HCT116 (cell line): ENCODE data around the gene ZNF692. TPM values are rescaled to one million over a fixed set of nuclear protein-coding genes. Genes with fewer than 3 reads are reported as not detected.

Experiments used
- ATAC-seq: fragments of 200-7000 bp; cut with Tn5 transposase; 2 replicates; pipeline ENCODE4 v1.9.1; 2020; ENCODE audit warnings: mild to moderate bottlenecking, moderate library complexity
- BruUV-seq: library from RNA; stranded (reverse); fragments of 400-500 nt; replicated peaks from 2 replicates; lab custom pipeline; 2021; lab: Mats Ljungman, UMichigan
- CTCF ChIA-PET: fragments of 300-600 bp; sonication (Branson Sonifier 250); formaldehyde crosslinking; loops from one replicate; lab custom pipeline; 2021; ENCODE audit warnings: antibody characterized with exemption; lab: Charles Lee
- POLR2A ChIA-PET: fragments of 300-600, 350-600 bp; sonication (Branson Sonifier 250); formaldehyde crosslinking; loops from one replicate; lab custom pipeline; 2021; ENCODE audit warnings: antibody characterized with exemption; lab: Charles Lee
- RAD21 ChIA-PET, 2 experiments: fragments of 300-600 bp; sonication (Branson Sonifier 250); formaldehyde crosslinking; loops; one replicate each; lab custom pipeline; 2023; ENCODE audit warnings: low total read pairs in 2 of 2; ENCODE audit not compliant: uncharacterized antibody in 2 of 2, unreplicated experiment in 2 of 2, low non-redundant PET in 1 of 2; lab: Charles Lee
- DNase-seq: peaks from one replicate; pipeline ENCODE4 v3.0.0-alpha.2; 2010; ENCODE audit warnings: low read depth, low spot score
- H2AFZ ChIP-seq: fragments of 200-600 bp; shearing (Covaris generic), sonication (generic); 2 replicates; pipeline ENCODE4 v1.6.1; 2017; ENCODE audit warnings: low read depth, mixed run types, mixed read lengths, antibody characterized with exemption, low read length; ENCODE audit not compliant: poor library complexity, severe bottlenecking
- H3K27ac ChIP-seq: 2 replicates; pipeline ENCODE4 v1.5.1; 2012; ENCODE audit warnings: low read depth, low read length
- H3K27me3 ChIP-seq: fragments of 200-600 bp; sonication (generic); 2 replicates; pipeline ENCODE4 v1.6.1; 2016; ENCODE audit warnings: mixed run types, low read length, mixed read lengths; ENCODE audit not compliant: insufficient read depth
- H3K36me3 ChIP-seq, 2 experiments: fragments of 200-500 bp in 1 of 2; fragments of 200-600 bp in 1 of 2; sonication (Bioruptor generic) in 1 of 2; sonication (generic) in 1 of 2; 2 replicates each; pipeline versions ENCODE4 v1.5.1 to v1.6.1; 2014 to 2016; ENCODE audit warnings: low read length in 2 of 2, inconsistent platforms in 1 of 2, mixed read lengths in 1 of 2, mixed run types in 1 of 2; ENCODE audit not compliant: insufficient read depth in 2 of 2, control insufficient read depth in 1 of 2
- H3K4me1 ChIP-seq, 2 experiments: fragments of 200-600 bp in 1 of 2; sonication (generic) in 1 of 2; 2 replicates each; pipeline versions ENCODE4 v1.5.1 to v1.6.1; 2012 to 2017; ENCODE audit warnings: low read length in 2 of 2, inconsistent platforms in 1 of 2, mild to moderate bottlenecking in 1 of 2, mixed read lengths in 1 of 2, mixed run types in 1 of 2, moderate library complexity in 1 of 2; ENCODE audit not compliant: insufficient read depth in 2 of 2, control insufficient read depth in 1 of 2
- H3K4me2 ChIP-seq: fragments of 200-600 bp; sonication (generic); 2 replicates; pipeline ENCODE4 v1.6.1; 2017; ENCODE audit warnings: mixed run types, low read length, mixed read lengths
- H3K4me3 ChIP-seq, 2 experiments: fragments of 200-600 bp in 1 of 2; sonication (generic) in 1 of 2; replicated peaks in 1 of 2; 2 replicates each; pipeline ENCODE4 v1.5.1; 2011 to 2016; ENCODE audit warnings: low read length in 2 of 2, control low read depth in 1 of 2, low read depth in 1 of 2, mild to moderate bottlenecking in 1 of 2, mixed read lengths in 1 of 2, mixed run types in 1 of 2
- H3K79me2 ChIP-seq: fragments of 200-600 bp; sonication (generic); 2 replicates; pipeline ENCODE4 v1.6.1; 2017; ENCODE audit warnings: mild to moderate bottlenecking, mixed run types, low read length, moderate library complexity, mixed read lengths; ENCODE audit not compliant: insufficient read depth
- H3K9ac ChIP-seq: fragments of 200-600 bp; sonication (generic); 2 replicates; pipeline ENCODE4 v1.6.1; 2016; ENCODE audit warnings: low read length, mixed read lengths
- H3K9me2 ChIP-seq: fragments of 200-600 bp; sonication (generic), shearing (Covaris generic); 2 replicates; pipeline ENCODE4 v1.6.1; 2017; ENCODE audit warnings: mixed run types, mild to moderate bottlenecking, moderate library complexity; ENCODE audit not compliant: insufficient read depth
- H3K9me3 ChIP-seq, 2 experiments: fragments of 200-500 bp in 1 of 2; fragments of 200-600 bp in 1 of 2; sonication (Bioruptor generic) in 1 of 2; sonication (generic) in 1 of 2; 2 replicates each; pipeline ENCODE4 v1.6.1; 2014 to 2017; ENCODE audit warnings: low read length in 2 of 2, mixed read lengths in 2 of 2, inconsistent platforms in 1 of 2, low read depth in 1 of 2, mild to moderate bottlenecking in 1 of 2, mixed run types in 1 of 2, moderate library complexity in 1 of 2; ENCODE audit not compliant: control insufficient read depth in 1 of 2, insufficient read depth in 1 of 2
- H4K20me1 ChIP-seq: fragments of 200-600 bp; sonication (generic), shearing (Covaris generic); 2 replicates; pipeline ENCODE4 v1.6.1; 2017; ENCODE audit warnings: mixed run types, mild to moderate bottlenecking, moderate library complexity; ENCODE audit not compliant: insufficient read depth
- CBX3 ChIP-seq: IDR thresholded peaks from 2 replicates; pipeline ENCODE4 v1.6.1; 2012; ENCODE audit warnings: low read depth
- CEBPB ChIP-seq: IDR thresholded peaks from 2 replicates; pipeline ENCODE4 v1.6.1; 2012; ENCODE audit warnings: low read depth
- CTCF ChIP-seq, 3 experiments: fragments of 200-600 bp in 1 of 3; sonication (generic) in 1 of 3; IDR thresholded peaks in 2 of 3; conservative IDR thresholded peaks in 1 of 3; 2 replicates each; pipeline ENCODE4 v1.5.1; 2012 to 2017; ENCODE audit warnings: low read depth in 2 of 3, low read length in 2 of 3, antibody characterized with exemption in 1 of 3, borderline replicate concordance in 1 of 3, control low read depth in 1 of 3, mild to moderate bottlenecking in 1 of 3, mixed read lengths in 1 of 3, mixed run types in 1 of 3, moderate library complexity in 1 of 3; ENCODE audit not compliant: insufficient read depth in 1 of 3
- EZH2 ChIP-seq: fragments of 200-600 bp; sonication (generic); IDR thresholded peaks from 2 replicates; pipeline ENCODE4 v1.6.1; 2017; ENCODE audit warnings: antibody characterized with exemption, mixed run types
- EZH2phosphoT487 ChIP-seq: fragments of 200-600 bp; IDR thresholded peaks from 2 replicates; pipeline ENCODE4 v1.6.1; 2018; ENCODE audit warnings: antibody characterized with exemption, borderline replicate concordance
- MAX ChIP-seq: IDR thresholded peaks from 2 replicates; pipeline ENCODE4 v1.6.1; 2012
- POLR2AphosphoS5 ChIP-seq: IDR thresholded peaks from 2 replicates; pipeline ENCODE4 v1.6.1; 2011; ENCODE audit warnings: mild to moderate bottlenecking, low read depth, low read length, moderate library complexity
- RAD21 ChIP-seq: IDR thresholded peaks from 2 replicates; pipeline ENCODE4 v1.6.1; 2012; ENCODE audit warnings: low read depth, mild to moderate bottlenecking
- SIN3A ChIP-seq: IDR thresholded peaks from 2 replicates; pipeline ENCODE4 v1.6.1; 2012; ENCODE audit warnings: low read depth
- SP1 ChIP-seq: IDR thresholded peaks from 2 replicates; pipeline ENCODE4 v1.6.1; 2012; ENCODE audit warnings: low read depth
- TCF7L2 ChIP-seq: IDR thresholded peaks from 2 replicates; pipeline ENCODE4 v1.7.0; 2011; ENCODE audit warnings: borderline replicate concordance, inconsistent platforms; ENCODE audit not compliant: insufficient read depth, insufficient read length; ENCODE audit errors: extremely low read depth
- ZBTB33 ChIP-seq: IDR thresholded peaks from 2 replicates; pipeline ENCODE4 v1.6.1; 2011; ENCODE audit warnings: mild to moderate bottlenecking, low read length, moderate library complexity; ENCODE audit not compliant: insufficient replicate concordance; ENCODE audit errors: extremely low read depth
- intact Hi-C: fragments of 100-400 bp; cut with micrococcal nuclease; formaldehyde crosslinking; loops from 2 replicates; pipeline ENCODE4 v1.10.0; 2022
- total RNA-seq: library from RNA; stranded (reverse); gene quantifications from one replicate; pipeline ENCODE4 v1.2.1, GENCODE V29; 2021; ENCODE audit not compliant: unreplicated experiment

The ZNF692 gene
- total RNA-seq, 1 experiment from 2014 or later, result 76.2 TPM

GRCh38 chr1:248841702-248842395 is 17.0 kb downstream of the ZNF692 start:
- ATAC-seq (no peak), DNase-seq (no peak)
- Histone ChIP-seq H3K4me2 (no peak overlapping the region), H3K9ac (no peak overlapping the region), H3K9me2 (no peaks in the 10 kb centered on the region), H3K27me3 (no peaks in the 10 kb centered on the region), H3K27ac (no peak overlapping the region), H3K4me3 (no peak overlapping the region), H2AFZ (no peak overlapping the region), H3K79me2 (peaks cover 37% of the 10 kb centered on the region), H3K9me3 (no peaks in the 10 kb centered on the region), H4K20me1 (no peaks in the 10 kb centered on the region), H3K36me3 (peaks cover 4 to 6% of the 10 kb centered on the region in 2 experiments; a peak in 1 of 4 replicates), H3K4me1 (peaks cover 5 to 18% of the 10 kb centered on the region in 2 experiments; a peak in 3 of 4 replicates)
- TF ChIP-seq POLR2AphosphoS5, result no peak
- no peak for TF ChIP-seq MAX
- no peak for TF ChIP-seq CEBPB
- TF ChIP-seq TCF7L2, result no peak
- no peak for TF ChIP-seq SP1
- TF ChIP-seq SIN3A, result no peak
- no peak for TF ChIP-seq CBX3
- TF ChIP-seq CTCF (IDR thresholded peaks at IDR 0.05 in 2 of 3, conservative IDR thresholded peaks at IDR 0.05 in 1 of 3; ENCODE audit: borderline replicate concordance in 1 of 3, insufficient read depth in 1 of 3, low read depth in 2 of 3, low read length in 2 of 3), result peak in 2 of 3 experiments; percentile 65 to 68; a peak in 5 of 6 replicates
- TF ChIP-seq EZH2, result no peak
- TF ChIP-seq ZBTB33, result no peak
- no peak for TF ChIP-seq EZH2phosphoT487
- peak; percentile 83 for TF ChIP-seq RAD21
- POLR2A ChIA-PET, result interaction anchor here (0.9 kb wide), 1 partner anchor 16 kb away, joined by 3 read pairs; no protein-coding TSS in a partner anchor
- RAD21 ChIA-PET, result no interaction called here
- intact Hi-C loops, result loop anchor here (1.0 kb wide), 2 partner anchors 62 to 82 kb away; no protein-coding TSS in a partner anchor
- CTCF ChIA-PET, result interaction anchor here (0.6 to 1.2 kb wide), 4 partner anchors 9 to 85 kb away, joined by 4 to 5 read pairs (median 4); partner anchors contain the start of gene ZNF692
- BruUV-seq, result no TSS peak
